Measurements from ENCODE around the gene MIB1.

DNA sequence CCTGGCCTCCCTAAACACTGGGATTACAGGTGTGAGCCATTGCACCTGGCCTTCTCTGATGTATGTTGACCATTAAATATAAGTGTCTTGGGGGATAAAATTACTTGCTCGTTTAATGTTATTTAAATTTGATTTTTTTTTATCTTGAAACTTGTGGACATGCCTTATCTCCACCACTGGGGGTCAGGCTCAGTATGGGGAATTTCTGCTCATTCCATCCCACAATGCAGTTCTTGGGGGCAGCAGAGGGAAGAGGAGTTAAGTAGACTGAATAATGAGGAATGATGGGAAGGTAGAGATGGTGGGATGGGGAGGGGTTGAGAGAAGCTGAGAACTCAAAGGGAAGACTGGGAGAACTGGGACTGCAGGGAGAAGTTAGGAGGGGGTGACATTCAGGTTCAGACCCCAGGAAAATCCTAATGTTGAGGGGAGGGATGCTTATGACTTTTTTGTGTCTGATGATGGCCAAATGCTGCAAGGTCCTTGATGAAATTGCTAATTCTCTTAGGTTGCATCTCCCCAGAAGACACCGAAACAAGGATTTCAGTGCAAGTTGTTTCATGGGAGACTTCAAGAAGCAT lies 174.2 kb downstream of the MIB1 start:
- TF ChIP-seq, protein P1, sequence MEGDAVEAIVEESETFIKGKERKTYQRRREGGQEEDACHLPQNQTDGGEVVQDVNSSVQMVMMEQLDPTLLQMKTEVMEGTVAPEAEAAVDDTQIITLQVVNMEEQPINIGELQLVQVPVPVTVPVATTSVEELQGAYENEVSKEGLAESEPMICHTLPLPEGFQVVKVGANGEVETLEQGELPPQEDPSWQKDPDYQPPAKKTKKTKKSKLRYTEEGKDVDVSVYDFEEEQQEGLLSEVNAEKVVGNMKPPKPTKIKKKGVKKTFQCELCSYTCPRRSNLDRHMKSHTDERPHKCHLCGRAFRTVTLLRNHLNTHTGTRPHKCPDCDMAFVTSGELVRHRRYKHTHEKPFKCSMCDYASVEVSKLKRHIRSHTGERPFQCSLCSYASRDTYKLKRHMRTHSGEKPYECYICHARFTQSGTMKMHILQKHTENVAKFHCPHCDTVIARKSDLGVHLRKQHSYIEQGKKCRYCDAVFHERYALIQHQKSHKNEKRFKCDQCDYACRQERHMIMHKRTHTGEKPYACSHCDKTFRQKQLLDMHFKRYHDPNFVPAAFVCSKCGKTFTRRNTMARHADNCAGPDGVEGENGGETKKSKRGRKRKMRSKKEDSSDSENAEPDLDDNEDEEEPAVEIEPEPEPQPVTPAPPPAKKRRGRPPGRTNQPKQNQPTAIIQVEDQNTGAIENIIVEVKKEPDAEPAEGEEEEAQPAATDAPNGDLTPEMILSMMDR (IDR thresholded peaks at IDR 0.05), result peak in 1 of 5 experiments; percentile 5
- TF ChIP-seq POLR2A (IDR thresholded peaks at IDR 0.05) (no peak), EP300 (IDR thresholded peaks at IDR 0.05) (no peak)
